ENCODE results near the gene TUBA3D.
"Not testable (repeated sequence)": the region's sequence is repeated elsewhere in the genome, so short reads cannot be mapped to it uniquely, and the experiment has no call there.

DNA sequence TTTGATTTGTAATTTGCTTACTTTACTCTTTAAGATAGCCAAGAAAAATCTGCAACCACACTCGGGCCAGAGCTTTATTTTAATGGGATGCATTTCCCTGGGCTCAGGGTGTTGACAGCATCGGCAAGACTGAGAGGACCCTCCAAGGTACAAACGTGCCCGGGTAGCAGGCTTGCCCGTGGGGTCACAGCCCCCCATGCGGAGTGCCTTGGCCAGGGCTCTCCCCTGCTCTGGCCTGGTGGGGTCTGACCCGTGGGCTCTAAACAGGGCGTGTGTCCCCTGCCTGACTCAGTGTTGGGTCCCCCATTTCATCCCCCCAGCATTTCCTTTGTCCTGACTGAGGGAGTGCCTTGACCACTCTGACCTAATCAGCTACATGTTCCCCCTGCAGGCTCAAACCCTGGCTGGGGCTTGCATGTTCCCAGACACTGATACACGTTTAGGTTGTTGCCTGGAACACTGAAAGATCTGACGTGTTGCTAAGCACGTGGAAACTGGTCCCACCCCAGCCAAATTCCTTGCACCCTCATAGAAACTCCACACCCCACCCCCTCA, 9.1 kb downstream of the TUBA3D start:
- not testable (repeated sequence) for TF ChIP-seq GABPA (IDR thresholded peaks at IDR 0.05; ENCODE audit: low read depth, low read length); GABPA (CRISPR knock-in tag; IDR thresholded peaks at IDR 0.05; ENCODE audit: low read depth); ZNF780A (CRISPR knock-in tag; IDR thresholded peaks at IDR 0.05); SIN3A (IDR thresholded peaks at IDR 0.05; ENCODE audit: borderline replicate concordance, low read depth, low read length); SUZ12 (IDR thresholded peaks at IDR 0.05; ENCODE audit: low read depth, low read length); ELF4 (CRISPR knock-in tag; IDR thresholded peaks at IDR 0.05; ENCODE audit: borderline replicate concordance); CHD4 (IDR thresholded peaks at IDR 0.05; ENCODE audit: borderline replicate concordance, low read length); REPIN1 (CRISPR knock-in tag; IDR thresholded peaks at IDR 0.05; ENCODE audit: borderline replicate concordance, low read depth); ZFP90 (CRISPR knock-in tag; IDR thresholded peaks at IDR 0.05; ENCODE audit: borderline replicate concordance)
- TF ChIP-seq, protein P1, sequence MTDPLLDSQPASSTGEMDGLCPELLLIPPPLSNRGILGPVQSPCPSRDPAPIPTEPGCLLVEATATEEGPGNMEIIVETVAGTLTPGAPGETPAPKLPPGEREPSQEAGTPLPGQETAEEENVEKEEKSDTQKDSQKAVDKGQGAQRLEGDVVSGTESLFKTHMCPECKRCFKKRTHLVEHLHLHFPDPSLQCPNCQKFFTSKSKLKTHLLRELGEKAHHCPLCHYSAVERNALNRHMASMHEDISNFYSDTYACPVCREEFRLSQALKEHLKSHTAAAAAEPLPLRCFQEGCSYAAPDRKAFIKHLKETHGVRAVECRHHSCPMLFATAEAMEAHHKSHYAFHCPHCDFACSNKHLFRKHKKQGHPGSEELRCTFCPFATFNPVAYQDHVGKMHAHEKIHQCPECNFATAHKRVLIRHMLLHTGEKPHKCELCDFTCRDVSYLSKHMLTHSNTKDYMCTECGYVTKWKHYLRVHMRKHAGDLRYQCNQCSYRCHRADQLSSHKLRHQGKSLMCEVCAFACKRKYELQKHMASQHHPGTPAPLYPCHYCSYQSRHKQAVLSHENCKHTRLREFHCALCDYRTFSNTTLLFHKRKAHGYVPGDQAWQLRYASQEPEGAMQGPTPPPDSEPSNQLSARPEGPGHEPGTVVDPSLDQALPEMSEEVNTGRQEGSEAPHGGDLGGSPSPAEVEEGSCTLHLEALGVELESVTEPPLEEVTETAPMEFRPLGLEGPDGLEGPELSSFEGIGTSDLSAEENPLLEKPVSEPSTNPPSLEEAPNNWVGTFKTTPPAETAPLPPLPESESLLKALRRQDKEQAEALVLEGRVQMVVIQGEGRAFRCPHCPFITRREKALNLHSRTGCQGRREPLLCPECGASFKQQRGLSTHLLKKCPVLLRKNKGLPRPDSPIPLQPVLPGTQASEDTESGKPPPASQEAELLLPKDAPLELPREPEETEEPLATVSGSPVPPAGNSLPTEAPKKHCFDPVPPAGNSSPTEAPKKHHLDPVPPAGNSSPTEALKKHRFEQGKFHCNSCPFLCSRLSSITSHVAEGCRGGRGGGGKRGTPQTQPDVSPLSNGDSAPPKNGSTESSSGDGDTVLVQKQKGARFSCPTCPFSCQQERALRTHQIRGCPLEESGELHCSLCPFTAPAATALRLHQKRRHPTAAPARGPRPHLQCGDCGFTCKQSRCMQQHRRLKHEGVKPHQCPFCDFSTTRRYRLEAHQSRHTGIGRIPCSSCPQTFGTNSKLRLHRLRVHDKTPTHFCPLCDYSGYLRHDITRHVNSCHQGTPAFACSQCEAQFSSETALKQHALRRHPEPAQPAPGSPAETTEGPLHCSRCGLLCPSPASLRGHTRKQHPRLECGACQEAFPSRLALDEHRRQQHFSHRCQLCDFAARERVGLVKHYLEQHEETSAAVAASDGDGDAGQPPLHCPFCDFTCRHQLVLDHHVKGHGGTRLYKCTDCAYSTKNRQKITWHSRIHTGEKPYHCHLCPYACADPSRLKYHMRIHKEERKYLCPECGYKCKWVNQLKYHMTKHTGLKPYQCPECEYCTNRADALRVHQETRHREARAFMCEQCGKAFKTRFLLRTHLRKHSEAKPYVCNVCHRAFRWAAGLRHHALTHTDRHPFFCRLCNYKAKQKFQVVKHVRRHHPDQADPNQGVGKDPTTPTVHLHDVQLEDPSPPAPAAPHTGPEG (CRISPR knock-in tag; IDR thresholded peaks at IDR 0.05), result not testable (repeated sequence)
- TF ChIP-seq, protein P2, sequence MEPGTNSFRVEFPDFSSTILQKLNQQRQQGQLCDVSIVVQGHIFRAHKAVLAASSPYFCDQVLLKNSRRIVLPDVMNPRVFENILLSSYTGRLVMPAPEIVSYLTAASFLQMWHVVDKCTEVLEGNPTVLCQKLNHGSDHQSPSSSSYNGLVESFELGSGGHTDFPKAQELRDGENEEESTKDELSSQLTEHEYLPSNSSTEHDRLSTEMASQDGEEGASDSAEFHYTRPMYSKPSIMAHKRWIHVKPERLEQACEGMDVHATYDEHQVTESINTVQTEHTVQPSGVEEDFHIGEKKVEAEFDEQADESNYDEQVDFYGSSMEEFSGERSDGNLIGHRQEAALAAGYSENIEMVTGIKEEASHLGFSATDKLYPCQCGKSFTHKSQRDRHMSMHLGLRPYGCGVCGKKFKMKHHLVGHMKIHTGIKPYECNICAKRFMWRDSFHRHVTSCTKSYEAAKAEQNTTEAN (CRISPR knock-in tag; conservative IDR thresholded peaks at IDR 0.05), result not testable (repeated sequence)
- TF ChIP-seq, protein P3, sequence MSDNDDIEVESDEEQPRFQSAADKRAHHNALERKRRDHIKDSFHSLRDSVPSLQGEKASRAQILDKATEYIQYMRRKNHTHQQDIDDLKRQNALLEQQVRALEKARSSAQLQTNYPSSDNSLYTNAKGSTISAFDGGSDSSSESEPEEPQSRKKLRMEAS (IDR thresholded peaks at IDR 0.05), result not testable (repeated sequence)

All from HepG2 (cell line).